SK-N-SH treated with all-trans-retinoic acid at 6 μM for 48 hours (cell line): ENCODE results near the gene OSBPL1A.

ENCODE experiments used
- ATAC-seq: fragments of 200-7000 bp; cut with Tn5 transposase; 3 replicates; pipeline ENCODE4 v1.9.1; 2020; ENCODE audit warnings: mild to moderate bottlenecking, moderate library complexity
- ARNTL ChIP-seq: fragments of 450-650 bp; formaldehyde crosslinking; IDR thresholded peaks from 2 replicates; pipeline ENCODE4 v1.5.0; 2020; ENCODE audit warnings: low read depth, mild to moderate bottlenecking, moderate library complexity, borderline replicate concordance
- BACH2 ChIP-seq: fragments of 250-450 bp; sonication (Bioruptor Pico); IDR thresholded peaks from 2 replicates; pipeline ENCODE4 v1.9.0; 2021; ENCODE audit warnings: mild to moderate bottlenecking, borderline replicate concordance
- CSDC2 ChIP-seq: fragments of 250-450 bp; sonication (Bioruptor Pico); IDR thresholded peaks from 2 replicates; pipeline ENCODE4 v1.5.0; 2020; ENCODE audit warnings: mild to moderate bottlenecking, moderate library complexity
- ESRRG ChIP-seq: fragments of 250-450 bp; sonication (Bioruptor Pico); IDR thresholded peaks from 2 replicates; pipeline ENCODE4 v1.6.1; 2021; ENCODE audit warnings: mild to moderate bottlenecking
- GLIS3 ChIP-seq: fragments of 250-450 bp; sonication (Bioruptor Pico); IDR thresholded peaks from 2 replicates; pipeline ENCODE4 v1.5.0; 2020; ENCODE audit warnings: mild to moderate bottlenecking, moderate library complexity
- ISL1 ChIP-seq: fragments of 250-450 bp; sonication (Bioruptor Pico); IDR thresholded peaks from 2 replicates; pipeline ENCODE4 v2.1.2; 2022; ENCODE audit warnings: mild to moderate bottlenecking, moderate library complexity
- OSR1 ChIP-seq: fragments of 250-450 bp; sonication (Bioruptor Pico); IDR thresholded peaks from 2 replicates; pipeline ENCODE4 v1.8.0; 2022; ENCODE audit warnings: moderate library complexity, mild to moderate bottlenecking, inconsistent platforms
- PPARA ChIP-seq: fragments of 250-450 bp; sonication (Bioruptor Pico); IDR thresholded peaks from 2 replicates; pipeline ENCODE4 v1.5.0; 2020; ENCODE audit warnings: mild to moderate bottlenecking, borderline replicate concordance
- RARB ChIP-seq: fragments of 250-450 bp; sonication (Bioruptor Pico); IDR thresholded peaks from 2 replicates; pipeline ENCODE4 v1.8.0; 2021; ENCODE audit warnings: mild to moderate bottlenecking, moderate library complexity
- SNAI2 ChIP-seq: fragments of 250-450 bp; sonication (Bioruptor Pico); IDR thresholded peaks from 2 replicates; pipeline ENCODE4 v1.5.0; 2020; ENCODE audit warnings: mild to moderate bottlenecking, moderate library complexity
- TCF4 ChIP-seq: fragments of 250-450 bp; sonication (Bioruptor Pico); IDR thresholded peaks from 2 replicates; pipeline ENCODE4 v1.8.0; 2021; ENCODE audit warnings: mild to moderate bottlenecking, moderate library complexity, borderline replicate concordance
- TOX ChIP-seq: fragments of 250-450 bp; sonication (Bioruptor Pico); IDR thresholded peaks from 2 replicates; pipeline ENCODE4 v1.8.0; 2021; ENCODE audit warnings: mild to moderate bottlenecking, moderate library complexity, borderline replicate concordance
- ZC3H10 ChIP-seq: fragments of 250-450 bp; sonication (Bioruptor Pico); IDR thresholded peaks from 2 replicates; pipeline ENCODE4 v1.5.1; 2021; ENCODE audit warnings: mild to moderate bottlenecking, moderate library complexity
- ZFP30 ChIP-seq: fragments of 450-650 bp; formaldehyde crosslinking; IDR thresholded peaks from 2 replicates; pipeline ENCODE4 v1.5.0; 2022; ENCODE audit warnings: mild to moderate bottlenecking, moderate library complexity
- ZNF70 ChIP-seq: fragments of 450-650 bp; formaldehyde crosslinking; IDR thresholded peaks from 2 replicates; pipeline ENCODE4 v1.5.0; 2020; ENCODE audit warnings: mild to moderate bottlenecking, moderate library complexity
- ZNF8 ChIP-seq: fragments of 450-650 bp; formaldehyde crosslinking; IDR thresholded peaks from 2 replicates; pipeline ENCODE4 v1.5.0; 2020; ENCODE audit warnings: mild to moderate bottlenecking, moderate library complexity
- TF ChIP-seq, protein P1 (sequence below): fragments of 250-450 bp; sonication (Bioruptor Pico); IDR thresholded peaks from 2 replicates; pipeline ENCODE4 v1.8.0; 2020; ENCODE audit warnings: mild to moderate bottlenecking, moderate library complexity, borderline replicate concordance
- TF ChIP-seq, protein P2 (sequence below): fragments of 250-450 bp; sonication (Bioruptor Pico); IDR thresholded peaks from 2 replicates; pipeline ENCODE4 v1.5.0; 2020; ENCODE audit warnings: mild to moderate bottlenecking, moderate library complexity
- TF ChIP-seq, protein P3 (sequence below): fragments of 250-450 bp; sonication (Bioruptor Pico); IDR thresholded peaks from 2 replicates; pipeline ENCODE4 v1.8.0; 2021; ENCODE audit warnings: low read depth, mild to moderate bottlenecking, moderate library complexity, borderline replicate concordance
- TF ChIP-seq, protein P4 (sequence below): fragments of 250-450 bp; sonication (Bioruptor Pico); IDR thresholded peaks from 2 replicates; pipeline ENCODE4 v1.5.1; 2021; ENCODE audit warnings: mild to moderate bottlenecking, moderate library complexity
- TF ChIP-seq, protein P5 (sequence below): fragments of 250-450 bp; sonication (Bioruptor Pico); IDR thresholded peaks from 2 replicates; pipeline ENCODE4 v1.5.1; 2020; ENCODE audit warnings: low read depth, mild to moderate bottlenecking, moderate library complexity

OSBPL1A gene

DNA sequence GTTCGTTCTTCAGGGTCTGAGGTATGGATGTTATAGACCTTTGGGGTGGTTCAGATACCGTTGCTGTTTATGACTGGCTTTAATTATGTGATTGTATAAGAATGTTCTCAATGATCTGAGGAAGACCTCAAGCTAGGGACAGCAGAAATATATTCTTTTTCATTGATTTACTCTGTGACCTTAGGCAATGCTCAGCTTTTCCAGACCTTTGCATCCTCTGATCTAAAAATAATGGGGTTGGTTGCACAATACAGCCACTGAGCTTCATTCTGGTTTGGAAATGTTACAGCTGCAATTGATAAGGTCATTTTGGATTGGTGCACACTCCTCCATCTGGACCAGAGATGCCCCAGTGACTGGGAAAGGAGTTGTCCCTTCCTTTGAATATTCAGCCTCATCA, 276.0 kb downstream of the OSBPL1A start:
- TF ChIP-seq OSR1 (CRISPR knock-in tag), result no peak
- no peak for TF ChIP-seq ISL1
- no peak for TF ChIP-seq BACH2 (CRISPR knock-in tag)
- TF ChIP-seq, protein P1, sequence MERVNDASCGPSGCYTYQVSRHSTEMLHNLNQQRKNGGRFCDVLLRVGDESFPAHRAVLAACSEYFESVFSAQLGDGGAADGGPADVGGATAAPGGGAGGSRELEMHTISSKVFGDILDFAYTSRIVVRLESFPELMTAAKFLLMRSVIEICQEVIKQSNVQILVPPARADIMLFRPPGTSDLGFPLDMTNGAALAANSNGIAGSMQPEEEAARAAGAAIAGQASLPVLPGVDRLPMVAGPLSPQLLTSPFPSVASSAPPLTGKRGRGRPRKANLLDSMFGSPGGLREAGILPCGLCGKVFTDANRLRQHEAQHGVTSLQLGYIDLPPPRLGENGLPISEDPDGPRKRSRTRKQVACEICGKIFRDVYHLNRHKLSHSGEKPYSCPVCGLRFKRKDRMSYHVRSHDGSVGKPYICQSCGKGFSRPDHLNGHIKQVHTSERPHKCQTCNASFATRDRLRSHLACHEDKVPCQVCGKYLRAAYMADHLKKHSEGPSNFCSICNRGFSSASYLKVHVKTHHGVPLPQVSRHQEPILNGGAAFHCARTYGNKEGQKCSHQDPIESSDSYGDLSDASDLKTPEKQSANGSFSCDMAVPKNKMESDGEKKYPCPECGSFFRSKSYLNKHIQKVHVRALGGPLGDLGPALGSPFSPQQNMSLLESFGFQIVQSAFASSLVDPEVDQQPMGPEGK (CRISPR knock-in tag), result no peak
- no peak for TF ChIP-seq ZFP30 (CRISPR knock-in tag)
- no peak for TF ChIP-seq SNAI2 (CRISPR knock-in tag)
- no peak for TF ChIP-seq GLIS3 (CRISPR knock-in tag)
- TF ChIP-seq TOX (CRISPR knock-in tag), result no peak
- no peak for TF ChIP-seq ESRRG (CRISPR knock-in tag)
- no peak for TF ChIP-seq RARB (CRISPR knock-in tag)
- no peak for TF ChIP-seq PPARA (CRISPR knock-in tag)
- no peak for TF ChIP-seq ZNF70
- TF ChIP-seq, protein P2, sequence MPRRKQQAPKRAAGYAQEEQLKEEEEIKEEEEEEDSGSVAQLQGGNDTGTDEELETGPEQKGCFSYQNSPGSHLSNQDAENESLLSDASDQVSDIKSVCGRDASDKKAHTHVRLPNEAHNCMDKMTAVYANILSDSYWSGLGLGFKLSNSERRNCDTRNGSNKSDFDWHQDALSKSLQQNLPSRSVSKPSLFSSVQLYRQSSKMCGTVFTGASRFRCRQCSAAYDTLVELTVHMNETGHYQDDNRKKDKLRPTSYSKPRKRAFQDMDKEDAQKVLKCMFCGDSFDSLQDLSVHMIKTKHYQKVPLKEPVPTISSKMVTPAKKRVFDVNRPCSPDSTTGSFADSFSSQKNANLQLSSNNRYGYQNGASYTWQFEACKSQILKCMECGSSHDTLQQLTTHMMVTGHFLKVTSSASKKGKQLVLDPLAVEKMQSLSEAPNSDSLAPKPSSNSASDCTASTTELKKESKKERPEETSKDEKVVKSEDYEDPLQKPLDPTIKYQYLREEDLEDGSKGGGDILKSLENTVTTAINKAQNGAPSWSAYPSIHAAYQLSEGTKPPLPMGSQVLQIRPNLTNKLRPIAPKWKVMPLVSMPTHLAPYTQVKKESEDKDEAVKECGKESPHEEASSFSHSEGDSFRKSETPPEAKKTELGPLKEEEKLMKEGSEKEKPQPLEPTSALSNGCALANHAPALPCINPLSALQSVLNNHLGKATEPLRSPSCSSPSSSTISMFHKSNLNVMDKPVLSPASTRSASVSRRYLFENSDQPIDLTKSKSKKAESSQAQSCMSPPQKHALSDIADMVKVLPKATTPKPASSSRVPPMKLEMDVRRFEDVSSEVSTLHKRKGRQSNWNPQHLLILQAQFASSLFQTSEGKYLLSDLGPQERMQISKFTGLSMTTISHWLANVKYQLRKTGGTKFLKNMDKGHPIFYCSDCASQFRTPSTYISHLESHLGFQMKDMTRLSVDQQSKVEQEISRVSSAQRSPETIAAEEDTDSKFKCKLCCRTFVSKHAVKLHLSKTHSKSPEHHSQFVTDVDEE (CRISPR knock-in tag), result no peak
- TF ChIP-seq, protein P3, sequence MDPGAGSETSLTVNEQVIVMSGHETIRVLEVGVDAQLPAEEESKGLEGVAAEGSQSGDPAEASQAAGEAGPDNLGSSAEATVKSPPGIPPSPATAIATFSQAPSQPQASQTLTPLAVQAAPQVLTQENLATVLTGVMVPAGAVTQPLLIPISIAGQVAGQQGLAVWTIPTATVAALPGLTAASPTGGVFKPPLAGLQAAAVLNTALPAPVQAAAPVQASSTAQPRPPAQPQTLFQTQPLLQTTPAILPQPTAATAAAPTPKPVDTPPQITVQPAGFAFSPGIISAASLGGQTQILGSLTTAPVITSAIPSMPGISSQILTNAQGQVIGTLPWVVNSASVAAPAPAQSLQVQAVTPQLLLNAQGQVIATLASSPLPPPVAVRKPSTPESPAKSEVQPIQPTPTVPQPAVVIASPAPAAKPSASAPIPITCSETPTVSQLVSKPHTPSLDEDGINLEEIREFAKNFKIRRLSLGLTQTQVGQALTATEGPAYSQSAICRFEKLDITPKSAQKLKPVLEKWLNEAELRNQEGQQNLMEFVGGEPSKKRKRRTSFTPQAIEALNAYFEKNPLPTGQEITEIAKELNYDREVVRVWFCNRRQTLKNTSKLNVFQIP (CRISPR knock-in tag), result no peak
- no peak for TF ChIP-seq CSDC2 (CRISPR knock-in tag)
- TF ChIP-seq TCF4, result no peak
- TF ChIP-seq, protein P4, sequence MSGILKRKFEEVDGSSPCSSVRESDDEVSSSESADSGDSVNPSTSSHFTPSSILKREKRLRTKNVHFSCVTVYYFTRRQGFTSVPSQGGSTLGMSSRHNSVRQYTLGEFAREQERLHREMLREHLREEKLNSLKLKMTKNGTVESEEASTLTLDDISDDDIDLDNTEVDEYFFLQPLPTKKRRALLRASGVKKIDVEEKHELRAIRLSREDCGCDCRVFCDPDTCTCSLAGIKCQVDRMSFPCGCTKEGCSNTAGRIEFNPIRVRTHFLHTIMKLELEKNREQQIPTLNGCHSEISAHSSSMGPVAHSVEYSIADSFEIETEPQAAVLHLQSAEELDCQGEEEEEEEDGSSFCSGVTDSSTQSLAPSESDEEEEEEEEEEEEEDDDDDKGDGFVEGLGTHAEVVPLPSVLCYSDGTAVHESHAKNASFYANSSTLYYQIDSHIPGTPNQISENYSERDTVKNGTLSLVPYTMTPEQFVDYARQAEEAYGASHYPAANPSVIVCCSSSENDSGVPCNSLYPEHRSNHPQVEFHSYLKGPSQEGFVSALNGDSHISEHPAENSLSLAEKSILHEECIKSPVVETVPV (CRISPR knock-in tag), result no peak
- TF ChIP-seq, all 23 proteins: peak for 0
- ATAC-seq, result no peak

DNA sequence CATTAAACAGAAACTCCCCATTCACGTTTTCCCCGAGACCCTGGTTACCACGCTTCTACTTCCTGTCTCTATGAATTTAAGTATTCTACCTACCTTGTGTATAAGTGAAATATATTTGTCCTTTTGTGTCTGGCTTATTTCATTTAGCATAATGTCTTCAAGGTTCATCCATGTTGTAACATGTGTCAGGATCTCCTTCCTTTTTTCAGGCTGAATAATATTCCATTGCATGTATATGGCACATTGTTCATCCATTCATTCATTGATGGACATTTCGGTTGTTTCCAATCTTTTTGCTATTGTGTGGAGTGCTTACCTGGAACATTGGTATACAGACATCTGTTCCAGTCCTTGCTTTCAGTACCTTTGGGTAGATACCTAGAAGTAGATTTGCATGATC, 276.9 kb downstream of the OSBPL1A start:
- no peak for TF ChIP-seq OSR1 (CRISPR knock-in tag)
- TF ChIP-seq TOX (CRISPR knock-in tag), result no peak
- no peak for TF ChIP-seq PPARA (CRISPR knock-in tag)
- no peak for ATAC-seq

DNA sequence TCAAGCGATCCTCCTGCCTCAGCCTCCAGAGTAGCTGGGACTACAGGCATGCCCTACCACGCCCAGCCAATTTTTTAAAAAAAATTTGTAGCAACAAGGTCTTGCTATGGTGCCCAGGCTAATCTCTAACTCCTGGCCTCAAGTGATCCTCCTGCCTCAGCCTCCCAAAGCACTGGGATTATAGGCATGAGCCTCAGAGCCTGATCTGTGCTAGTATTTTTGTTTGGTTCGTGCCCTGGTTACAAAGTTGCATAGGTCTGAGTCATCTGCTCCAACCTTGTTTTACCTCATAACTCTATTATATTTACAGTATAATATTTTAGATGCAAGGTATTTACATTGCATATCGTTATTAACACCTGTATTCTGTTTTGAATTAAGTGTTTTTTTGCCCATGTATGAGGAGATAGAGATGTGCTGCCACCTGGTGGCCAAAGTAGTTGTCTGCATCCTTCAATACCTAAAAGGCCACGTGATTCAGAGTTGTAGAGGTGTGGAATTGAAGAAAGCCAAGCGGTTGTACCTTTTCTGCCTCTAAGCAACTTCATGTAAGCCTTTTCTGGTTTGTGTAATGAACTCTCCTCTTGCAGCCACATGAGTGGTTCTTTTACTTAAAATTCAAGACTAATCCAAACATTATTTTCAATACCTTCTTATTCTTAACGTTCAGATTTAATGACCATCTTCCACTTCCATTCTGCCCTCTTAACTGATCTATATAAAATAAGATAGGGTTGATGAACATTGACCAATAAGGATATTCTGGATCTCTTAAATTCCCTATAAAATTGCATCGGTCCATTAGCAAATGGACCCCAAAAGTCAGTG, 278.7 kb downstream of the OSBPL1A start:
- peak; percentile 80 for ATAC-seq
- TF ChIP-seq PPARA (CRISPR knock-in tag) (no peak), ZFP30 (CRISPR knock-in tag) (no peak), ZC3H10 (CRISPR knock-in tag) (no peak), OSR1 (CRISPR knock-in tag) (no peak), ZNF8 (CRISPR knock-in tag) (no peak), TCF4 (no peak), ARNTL (CRISPR knock-in tag) (no peak), CSDC2 (CRISPR knock-in tag) (no peak), TOX (CRISPR knock-in tag) (no peak), RARB (CRISPR knock-in tag) (no peak)
- TF ChIP-seq, protein P1 (CRISPR knock-in tag), result no peak
- TF ChIP-seq, protein P5, sequence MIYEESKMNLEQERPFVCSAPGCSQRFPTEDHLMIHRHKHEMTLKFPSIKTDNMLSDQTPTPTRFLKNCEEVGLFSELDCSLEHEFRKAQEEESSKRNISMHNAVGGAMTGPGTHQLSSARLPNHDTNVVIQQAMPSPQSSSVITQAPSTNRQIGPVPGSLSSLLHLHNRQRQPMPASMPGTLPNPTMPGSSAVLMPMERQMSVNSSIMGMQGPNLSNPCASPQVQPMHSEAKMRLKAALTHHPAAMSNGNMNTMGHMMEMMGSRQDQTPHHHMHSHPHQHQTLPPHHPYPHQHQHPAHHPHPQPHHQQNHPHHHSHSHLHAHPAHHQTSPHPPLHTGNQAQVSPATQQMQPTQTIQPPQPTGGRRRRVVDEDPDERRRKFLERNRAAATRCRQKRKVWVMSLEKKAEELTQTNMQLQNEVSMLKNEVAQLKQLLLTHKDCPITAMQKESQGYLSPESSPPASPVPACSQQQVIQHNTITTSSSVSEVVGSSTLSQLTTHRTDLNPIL (CRISPR knock-in tag), result no peak
- TF ChIP-seq, protein P4 (CRISPR knock-in tag), result no peak
- TF ChIP-seq, all 23 proteins: peak for 0
